HG02623 (cell line): ENCODE data around the gene DLEC1.
"Not testable (repeated sequence)": the region's sequence is repeated elsewhere in the genome, so short reads cannot be mapped to it uniquely, and the experiment has no call there.

ENCODE experiments used
- ATAC-seq: cut with Tn5 transposase; IDR thresholded peaks from one replicate; pipeline ENCODE4 v1.9.1; 2021; ENCODE audit warnings: moderate library complexity; ENCODE audit not compliant: unreplicated experiment

DLEC1 gene

GRCh38 chr3:38036906-38037305 lies 2.1 kb upstream of the DLEC1 start:
- no peak for ATAC-seq

- no peak for ATAC-seq
Observed at GRCh38 chr3:38038447-38038911, 529 bp upstream of the DLEC1 start.

DNA sequence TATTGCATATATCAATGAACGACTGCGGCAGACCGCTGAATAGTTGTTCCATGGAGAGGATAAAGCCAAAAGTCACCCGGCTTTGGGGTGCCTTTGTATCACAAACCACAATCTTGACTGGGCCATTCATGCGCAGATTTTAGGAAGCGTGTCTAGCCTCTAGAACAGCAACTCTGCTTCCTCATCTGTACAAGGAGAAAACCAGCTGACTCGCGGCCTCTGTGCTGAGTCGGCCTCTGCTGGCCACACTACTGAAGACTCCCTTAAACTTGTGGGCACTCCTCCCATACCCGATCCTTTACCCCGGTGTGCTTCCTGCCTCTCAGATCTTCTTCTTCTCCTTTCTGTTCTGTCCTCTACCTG lies 872 bp downstream of the DLEC1 start:
- ATAC-seq: peak; percentile 49

DNA sequence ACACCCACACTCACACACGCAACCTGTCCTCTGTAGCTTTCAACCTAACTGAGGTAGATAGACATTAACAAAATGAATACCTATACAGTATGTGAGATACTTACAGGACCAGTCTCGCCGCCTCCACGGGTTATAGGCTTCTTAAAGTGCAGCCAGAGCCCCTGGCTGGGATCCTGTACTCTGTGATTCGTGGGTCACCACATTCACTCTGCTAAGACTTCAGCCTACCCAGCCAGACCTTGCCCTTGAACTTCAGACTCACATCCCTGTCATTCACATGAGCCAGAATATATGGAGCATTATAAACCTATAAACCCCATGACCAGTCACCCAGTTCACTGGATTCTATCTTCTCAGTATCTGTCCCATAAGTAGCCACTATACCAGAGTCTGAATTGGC lies 1.4 kb downstream of the DLEC1 start:
- ATAC-seq: no peak

DNA sequence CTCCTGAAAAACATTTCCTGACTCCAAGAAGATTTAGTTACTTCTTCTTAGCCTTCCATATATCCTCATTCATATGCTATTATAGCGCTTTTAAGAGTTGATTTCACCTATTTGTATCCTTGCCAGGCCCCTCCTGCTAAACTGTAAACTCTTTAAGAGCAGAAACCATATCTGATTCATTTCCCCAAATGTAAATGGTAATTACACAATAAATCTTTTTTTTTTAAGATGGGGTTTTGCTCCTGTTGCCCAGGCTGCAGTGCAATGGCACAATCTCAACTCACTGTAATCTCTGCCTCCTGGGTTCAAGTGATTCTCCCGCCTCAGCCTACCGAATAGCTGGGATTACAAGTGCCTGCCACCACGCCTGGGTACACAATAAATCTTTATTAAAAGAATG lies 4.5 kb downstream of the DLEC1 start:
- no peak for ATAC-seq

- no peak for ATAC-seq
Observed at GRCh38 chr3:38046027-38046426, 7.0 kb downstream of the DLEC1 start.

DNA sequence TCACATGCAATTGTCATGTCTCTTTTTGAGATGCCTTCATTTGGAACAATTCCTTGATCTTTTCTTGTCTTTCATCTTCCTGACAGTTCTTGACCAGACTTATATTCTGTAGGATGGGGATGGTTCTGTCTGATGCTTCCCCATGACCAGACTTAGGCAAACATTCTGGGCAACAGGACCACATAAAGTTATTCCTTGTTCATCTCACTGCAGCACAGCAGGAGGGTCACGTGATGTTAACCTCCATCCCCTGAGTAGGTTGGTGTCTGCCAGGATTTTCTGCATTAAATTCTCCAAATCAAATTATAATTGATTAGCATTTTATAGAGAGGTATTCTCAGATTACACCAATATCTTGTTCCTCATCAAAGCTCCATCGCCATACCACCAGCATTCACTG lies 7.8 kb downstream of the DLEC1 start:
- ATAC-seq: no peak

DNA sequence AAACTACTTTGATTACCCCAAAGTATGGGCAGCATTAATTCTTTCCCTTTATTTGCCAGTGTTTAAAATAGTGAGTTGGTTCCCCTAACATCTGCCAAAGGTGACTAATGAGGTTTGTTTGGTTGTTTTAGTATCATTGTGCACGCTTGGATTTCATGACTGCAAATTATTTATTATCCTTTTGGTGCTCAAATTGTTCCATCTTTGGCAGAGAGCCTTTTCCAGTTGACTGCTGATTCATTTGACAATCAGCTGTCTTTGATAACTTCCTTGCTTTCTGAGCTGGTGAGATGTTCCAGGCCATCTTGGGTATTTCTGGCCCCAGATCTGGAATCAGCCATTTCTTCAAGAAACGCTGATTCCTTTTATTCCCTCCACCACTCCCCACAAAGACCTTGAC lies 8.9 kb downstream of the DLEC1 start:
- no peak for ATAC-seq

GRCh38 chr3:38049358-38050126 lies 10.5 kb downstream of the DLEC1 start:
- ATAC-seq: no peak

DNA sequence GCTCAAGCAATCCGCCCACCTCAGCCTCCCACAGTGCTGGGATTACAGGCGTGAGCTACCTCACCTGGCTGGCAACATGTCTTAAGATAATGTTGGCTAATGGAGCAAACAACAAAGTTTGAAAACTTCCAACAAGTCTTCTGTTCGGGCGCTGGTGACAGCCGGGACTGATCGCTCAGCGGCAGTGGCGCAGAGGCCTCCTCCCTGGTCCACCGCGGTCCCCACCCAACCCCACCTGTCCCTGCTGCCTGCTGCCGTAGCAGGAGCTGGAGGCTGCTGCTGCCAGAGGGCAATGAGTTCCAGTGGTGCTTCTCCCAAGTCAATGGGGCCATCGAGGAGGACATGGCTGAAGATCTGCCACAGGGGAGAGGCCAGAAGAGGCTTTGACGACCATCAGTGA lies 12.1 kb downstream of the DLEC1 start:
- ATAC-seq: no peak

GRCh38 chr3:38053286-38053685 lies 14.3 kb downstream of the DLEC1 start:
- not testable (repeated sequence) for ATAC-seq

- ATAC-seq: not testable (repeated sequence)
Observed at GRCh38 chr3:38053813-38054498, 14.9 kb downstream of the DLEC1 start.

DNA sequence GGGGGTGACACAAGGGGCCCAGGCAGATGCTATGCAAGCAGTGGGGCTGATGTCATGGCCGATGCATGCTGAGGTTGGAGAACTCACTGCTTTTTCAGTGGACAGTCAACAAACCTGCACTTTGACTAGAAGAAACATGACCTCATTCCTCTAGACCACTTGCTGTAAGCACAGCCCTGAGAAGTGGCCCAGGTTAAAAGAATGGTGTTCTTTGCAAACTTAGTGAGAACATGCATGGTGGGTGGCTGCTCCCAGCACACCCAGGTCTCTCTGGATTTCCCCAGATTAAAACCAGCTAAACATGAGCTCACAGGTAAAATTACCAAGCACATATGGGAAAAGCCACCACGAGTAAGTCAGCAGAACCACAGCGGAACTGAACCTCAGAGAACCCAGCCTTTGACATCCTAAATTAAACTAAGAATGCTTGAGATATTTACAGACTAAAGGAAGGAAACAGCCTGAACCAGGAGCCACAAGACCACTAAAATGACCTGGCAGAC lies 15.5 kb downstream of the DLEC1 start:
- ATAC-seq: no peak

DNA sequence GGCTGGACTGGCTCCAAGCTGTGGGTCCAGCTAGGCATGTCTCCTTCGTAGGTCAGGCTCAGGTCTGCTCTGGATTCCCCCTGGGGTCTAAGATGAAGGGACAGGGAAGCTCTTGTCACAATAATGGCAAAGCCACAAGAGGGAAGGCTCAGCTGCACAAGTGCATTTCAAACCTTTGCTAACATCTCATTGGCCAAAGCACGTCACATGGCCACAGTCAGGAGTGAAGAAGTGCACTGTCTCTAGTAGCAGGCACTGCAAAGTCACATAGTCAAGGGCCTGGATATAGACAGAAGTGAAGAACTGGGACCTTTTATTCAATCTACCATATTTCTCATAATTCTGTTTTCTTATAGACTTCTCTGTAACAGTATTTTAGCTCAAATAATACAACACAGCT lies 20.1 kb downstream of the DLEC1 start:
- no peak for ATAC-seq

- ATAC-seq: no peak
Observed at GRCh38 chr3:38059591-38059990, 20.6 kb downstream of the DLEC1 start.

GRCh38 chr3:38062809-38063208 lies 23.8 kb downstream of the DLEC1 start:
- ATAC-seq: no peak

DNA sequence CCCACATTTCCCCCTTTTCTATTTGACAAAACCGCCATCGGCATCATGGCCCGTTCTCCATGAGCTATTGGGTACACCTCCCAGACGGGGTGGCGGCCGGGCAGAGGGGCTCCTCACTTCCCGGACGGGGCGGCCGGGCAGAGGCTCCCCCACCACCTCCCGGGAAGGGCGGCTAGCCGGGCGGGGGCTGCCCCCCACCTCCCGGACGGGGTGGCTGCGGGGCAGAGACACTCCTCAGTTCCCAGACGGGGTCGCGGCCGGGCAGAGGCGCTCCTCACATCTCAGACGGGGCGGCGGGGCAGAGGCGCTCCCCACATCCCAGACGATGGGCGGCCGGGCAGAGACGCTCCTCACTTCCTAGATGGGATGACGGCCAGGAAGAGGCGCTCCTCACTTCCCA lies 25.4 kb downstream of the DLEC1 start:
- ATAC-seq: not testable (repeated sequence)

GRCh38 chr3:38067508-38068233 lies 28.7 kb downstream of the DLEC1 start:
- ATAC-seq: no peak

- no peak for ATAC-seq
Observed at GRCh38 chr3:38070013-38070412, 31.0 kb downstream of the DLEC1 start.

DNA sequence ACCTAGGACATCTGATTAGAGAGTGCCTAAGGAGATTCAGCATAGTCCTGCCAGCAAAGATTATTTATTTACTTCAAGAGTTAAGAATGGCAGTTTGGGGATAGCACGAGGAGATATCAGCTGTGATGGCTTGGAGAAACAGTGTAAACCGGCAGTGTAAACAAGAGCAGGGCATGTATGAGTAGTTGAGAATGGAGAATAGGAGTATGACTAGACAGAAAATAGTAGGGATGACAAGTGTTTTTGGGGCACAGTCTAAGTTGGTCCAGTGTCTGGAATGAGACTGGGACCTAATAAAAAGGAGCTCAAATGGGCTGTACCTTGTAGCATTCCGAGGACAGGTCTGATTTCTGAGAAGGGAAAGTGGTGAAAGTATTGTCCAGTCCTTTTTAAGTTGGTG lies 38.1 kb downstream of the DLEC1 start:
- ATAC-seq: not testable (repeated sequence)

- ATAC-seq: not testable (repeated sequence)
Observed at GRCh38 chr3:38082296-38082695, 43.3 kb downstream of the DLEC1 start.

GRCh38 chr3:38083254-38083653 lies 44.2 kb downstream of the DLEC1 start:
- ATAC-seq: not testable (repeated sequence)
